ENCODE data around the gene FAM186B.

Gene FAM186B

DNA sequence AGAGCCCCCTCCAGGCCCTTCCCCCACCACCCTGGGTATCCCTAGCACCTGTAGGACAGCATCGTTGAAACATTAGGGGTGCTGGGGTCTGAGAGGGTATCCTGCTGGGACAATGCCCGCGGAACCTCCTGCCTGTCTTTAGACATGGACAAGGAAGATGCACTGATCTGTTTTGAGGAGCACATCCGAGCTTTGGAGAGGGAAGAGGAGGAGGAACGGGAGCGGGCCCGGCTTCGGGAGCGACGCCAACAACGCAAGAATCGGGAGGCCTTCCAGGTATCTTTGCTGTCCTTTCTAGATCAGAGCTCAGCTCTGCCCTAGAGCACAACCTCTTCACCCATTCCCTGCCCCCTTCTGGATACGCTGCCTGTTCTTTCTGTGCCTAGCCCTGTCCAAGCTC, 31.1 kb upstream of the FAM186B start:
- no peak for DNase-seq (ENCODE audit: low read depth in 2 of 2, low spot score in 1 of 2)

- no peak for DNase-seq (ENCODE audit: low read depth in 2 of 2, low spot score in 1 of 2)
Observed at GRCh38 chr12:49635656-49636055, 30.2 kb upstream of the FAM186B start.

- no peak for DNase-seq (ENCODE audit: low read depth in 2 of 2, low spot score in 1 of 2)
Observed at GRCh38 chr12:49635036-49635435, 29.6 kb upstream of the FAM186B start.

- DNase-seq (ENCODE audit: low read depth in 2 of 2, low spot score in 1 of 2), result no peak
Observed at GRCh38 chr12:49633703-49634345, 28.4 kb upstream of the FAM186B start.

DNA sequence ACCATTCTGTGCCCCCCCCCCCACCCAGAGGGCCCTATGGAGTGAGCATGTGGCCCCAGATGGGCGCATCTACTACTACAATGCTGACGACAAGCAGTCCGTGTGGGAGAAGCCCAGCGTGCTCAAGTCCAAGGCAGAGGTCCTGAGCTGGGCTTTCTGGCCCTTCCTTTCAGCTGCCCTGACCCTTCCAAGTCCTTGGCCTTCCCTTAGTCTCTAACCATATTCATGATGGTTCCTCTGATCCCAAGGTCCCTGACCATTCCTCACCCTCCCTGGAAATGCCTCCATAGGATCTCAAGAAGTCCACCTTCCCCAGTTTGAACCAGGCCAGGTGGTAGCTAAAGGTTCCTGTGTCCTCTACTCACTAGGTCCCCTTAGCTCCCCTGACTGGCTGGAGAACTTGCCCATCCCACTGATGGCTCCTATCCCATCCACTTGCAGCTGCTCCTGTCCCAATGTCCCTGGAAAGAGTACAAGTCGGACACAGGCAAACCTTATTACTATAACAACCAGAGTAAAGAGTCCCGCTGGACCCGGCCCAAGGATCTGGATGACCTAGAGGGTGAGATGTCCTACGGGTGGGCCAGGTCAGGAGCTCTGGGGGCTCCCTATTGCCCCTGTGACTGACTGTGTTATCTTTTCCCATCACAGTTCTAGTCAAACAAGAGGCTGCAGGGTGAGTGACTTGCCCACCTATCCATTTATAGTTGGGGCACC, 27.7 kb upstream of the FAM186B start:
- DNase-seq (ENCODE audit: low read depth in 2 of 2, low spot score in 1 of 2), result no peak

- DNase-seq (ENCODE audit: low read depth in 2 of 2, low spot score in 1 of 2), result no peak
Observed at GRCh38 chr12:49632401-49632800, 27.0 kb upstream of the FAM186B start.

GRCh38 chr12:49631336-49631907, 26.0 kb upstream of the FAM186B start:
- no peak for DNase-seq (ENCODE audit: low read depth in 2 of 2, low spot score in 1 of 2)

GRCh38 chr12:49627752-49628360, 22.4 kb upstream of the FAM186B start:
- no peak for DNase-seq (ENCODE audit: low read depth in 2 of 2, low spot score in 1 of 2)

DNA sequence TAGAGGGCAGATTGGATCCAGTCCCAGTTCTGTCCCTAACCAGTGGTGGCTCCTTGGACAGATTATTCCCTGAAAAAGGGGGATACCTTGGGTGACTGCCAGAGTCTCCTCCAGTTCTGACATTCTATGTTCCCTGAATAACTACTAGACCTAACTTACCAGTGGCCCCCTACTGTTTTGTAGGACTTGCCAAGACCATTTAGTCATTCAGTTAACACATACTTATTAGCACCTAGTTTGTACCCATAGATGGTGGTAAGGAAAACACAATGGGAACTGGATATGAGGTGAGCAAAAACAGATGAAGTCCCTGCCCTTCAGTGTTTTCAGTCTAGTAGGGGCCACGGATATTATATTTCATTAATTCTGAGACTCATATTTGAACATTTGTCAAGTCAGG, 21.4 kb upstream of the FAM186B start:
- DNase-seq (ENCODE audit: low read depth in 2 of 2, low spot score in 1 of 2), result no peak

DNA sequence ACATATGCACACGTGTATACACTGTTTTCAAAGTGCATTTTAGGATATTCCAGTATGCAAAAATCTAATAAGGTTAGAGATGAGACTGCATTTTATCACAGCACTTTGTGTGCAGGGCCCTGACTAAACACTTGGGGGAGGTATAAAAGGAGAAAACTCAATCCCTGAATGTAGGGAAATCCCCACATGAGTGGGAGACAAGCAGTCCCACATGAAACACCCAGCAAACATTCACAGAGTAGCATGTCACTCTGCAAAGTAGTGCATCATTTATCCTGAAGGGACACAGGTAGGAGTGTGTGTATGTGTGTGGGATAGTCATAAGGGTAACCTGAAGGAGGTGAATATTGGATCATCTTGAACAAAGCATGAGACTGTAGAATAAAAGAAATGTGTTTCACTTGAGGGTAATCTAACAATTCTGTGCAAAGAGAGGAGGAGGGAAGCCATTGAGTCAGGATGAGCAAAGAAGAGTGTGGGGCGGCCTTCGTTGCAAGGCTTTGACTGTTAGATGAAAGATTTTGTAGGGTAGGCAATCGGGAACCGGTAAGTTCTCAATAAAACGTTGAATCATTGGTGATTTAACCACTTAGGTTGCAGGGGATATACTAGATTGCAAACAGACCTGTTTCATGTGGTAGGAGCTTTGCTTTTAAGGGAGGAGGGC, 20.9 kb upstream of the FAM186B start:
- no peak for DNase-seq (ENCODE audit: low read depth in 2 of 2, low spot score in 1 of 2)

- no peak for DNase-seq (ENCODE audit: low read depth in 2 of 2, low spot score in 1 of 2)
Observed at GRCh38 chr12:49624921-49625577, 19.6 kb upstream of the FAM186B start.

DNA sequence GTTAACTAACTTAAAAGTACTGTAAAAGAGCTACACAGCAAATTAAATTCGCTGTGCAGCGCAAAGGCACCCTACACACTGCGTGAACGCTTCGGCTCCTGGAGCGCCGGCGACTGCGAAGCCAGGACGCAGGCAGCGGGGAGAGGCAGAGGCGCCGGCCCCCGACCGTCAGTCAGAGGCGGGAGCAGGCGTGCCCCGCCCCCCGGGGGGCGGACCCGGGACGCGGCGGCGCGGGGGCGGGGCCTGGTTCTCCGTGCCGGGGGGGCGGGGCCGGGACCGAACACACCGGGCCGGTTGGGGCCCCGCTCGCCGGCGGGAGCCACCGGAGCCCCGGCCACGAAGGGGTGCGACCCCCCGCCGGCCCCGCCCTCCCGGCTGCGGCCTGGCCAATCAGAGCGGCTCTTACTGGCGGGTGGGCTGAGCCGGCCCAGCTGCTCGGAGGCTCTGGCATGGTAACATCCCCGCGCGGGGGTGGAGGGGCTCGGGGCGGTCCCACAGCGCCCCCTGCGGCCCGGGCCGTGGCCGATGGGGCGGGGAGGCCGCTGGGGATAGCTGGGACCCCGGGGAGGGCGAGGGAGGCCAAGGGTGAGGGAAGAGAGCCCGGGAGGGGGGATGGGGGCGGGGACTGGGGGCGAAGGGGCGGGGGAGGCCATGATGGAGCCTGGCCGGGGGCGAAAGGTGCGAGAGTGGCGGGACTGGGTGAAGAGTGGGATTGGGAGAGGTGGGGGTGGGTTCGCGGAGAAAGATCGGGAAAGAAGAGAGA, 17.9 kb upstream of the FAM186B start, which contains the start of gene PRPF40B:
PRPF40B (plus strand) TSS at position 420 of the 763 bp plus-strand sequence; CDS start at position 450, 30 bp downstream.
- DNase-seq (ENCODE audit: low read depth in 2 of 2, low spot score in 1 of 2), result peak; percentile 59 to 72

GRCh38 chr12:49622501-49623141, 17.2 kb upstream of the FAM186B start:
- DNase-seq (ENCODE audit: low read depth in 2 of 2, low spot score in 1 of 2), result peak in 1 of 2 donors; percentile 8

DNA sequence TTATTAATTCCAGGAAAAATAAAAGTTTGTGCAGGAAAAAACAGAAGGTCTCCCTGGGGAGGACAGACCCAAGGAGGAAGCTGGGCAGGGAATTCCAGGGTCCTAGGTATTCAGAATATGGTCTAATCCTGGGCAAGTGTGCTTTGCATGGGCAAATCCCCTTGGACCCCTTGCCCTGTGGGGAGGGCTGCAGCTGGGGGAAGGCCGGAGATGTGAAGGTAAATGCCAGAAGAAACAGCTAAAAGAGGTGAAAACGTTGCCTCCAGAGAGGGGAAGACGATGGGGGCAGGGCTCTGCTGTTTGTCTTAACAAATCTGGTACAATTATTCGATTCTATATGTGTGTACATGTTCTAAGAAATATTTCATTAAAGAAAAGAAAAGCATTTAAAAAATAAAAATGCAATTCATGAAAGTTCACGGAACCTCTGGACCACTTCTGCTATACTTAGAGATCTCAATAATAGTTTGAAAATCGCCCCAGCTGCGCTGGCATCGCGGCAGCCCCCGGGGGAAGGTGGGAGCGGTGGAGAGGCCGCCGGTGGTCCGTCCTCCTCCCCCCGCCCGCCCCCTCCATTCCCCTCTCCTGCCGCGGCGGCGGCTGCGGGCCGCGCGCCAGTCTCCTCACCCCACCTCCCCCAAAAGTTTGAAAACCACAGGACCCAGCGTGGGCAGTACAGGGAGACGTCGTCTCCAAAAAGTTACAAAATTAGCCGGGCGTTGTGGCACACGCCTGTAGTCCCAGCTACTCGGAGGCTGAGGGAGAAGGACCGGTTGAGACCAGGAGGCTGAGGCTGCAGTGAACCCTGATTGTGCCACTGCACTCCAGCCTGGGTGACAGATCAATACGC, 16.4 kb upstream of the FAM186B start:
- DNase-seq (ENCODE audit: low read depth in 2 of 2, low spot score in 1 of 2), result no peak

DNA sequence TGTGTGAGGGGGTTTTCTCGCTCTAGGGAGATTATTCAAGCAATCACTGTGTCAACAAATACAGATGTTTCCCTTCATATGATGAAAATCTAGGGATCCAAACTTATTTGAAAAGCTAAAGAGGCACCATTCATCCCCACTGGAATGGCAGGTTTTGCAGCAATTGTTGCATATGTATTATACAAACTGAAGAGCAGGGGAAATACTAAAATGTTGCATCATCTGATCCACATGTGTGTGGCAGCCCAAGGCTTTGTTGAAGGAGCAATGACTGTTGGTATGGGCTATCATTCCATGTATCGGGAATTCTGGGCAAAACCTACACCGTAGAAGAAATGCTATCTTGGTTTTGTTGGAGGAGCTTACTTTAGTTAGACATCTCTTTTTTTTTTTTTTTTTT, 13.8 kb upstream of the FAM186B start:
- DNase-seq (ENCODE audit: low read depth in 2 of 2, low spot score in 1 of 2), result no peak

DNA sequence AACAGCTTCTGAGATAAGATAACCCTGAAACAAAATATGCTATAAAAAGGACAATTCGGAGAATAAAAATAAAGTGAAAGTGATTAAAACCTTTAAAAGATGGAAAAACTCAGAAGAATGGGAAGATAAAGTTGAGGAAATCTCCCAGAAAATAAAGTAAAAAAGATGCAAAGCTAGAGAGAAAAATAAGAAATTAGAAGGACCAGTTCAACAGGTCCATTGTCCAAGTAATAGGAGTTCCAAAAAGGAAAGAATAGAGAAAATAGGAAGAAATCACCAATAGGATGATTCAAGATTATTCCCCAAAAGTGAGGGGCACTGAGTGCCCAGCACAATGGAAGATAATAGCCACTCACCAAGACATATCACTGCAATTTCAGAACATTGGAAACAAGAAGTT, 13.1 kb upstream of the FAM186B start:
- no peak for DNase-seq (ENCODE audit: low read depth in 2 of 2, low spot score in 1 of 2)

DNA sequence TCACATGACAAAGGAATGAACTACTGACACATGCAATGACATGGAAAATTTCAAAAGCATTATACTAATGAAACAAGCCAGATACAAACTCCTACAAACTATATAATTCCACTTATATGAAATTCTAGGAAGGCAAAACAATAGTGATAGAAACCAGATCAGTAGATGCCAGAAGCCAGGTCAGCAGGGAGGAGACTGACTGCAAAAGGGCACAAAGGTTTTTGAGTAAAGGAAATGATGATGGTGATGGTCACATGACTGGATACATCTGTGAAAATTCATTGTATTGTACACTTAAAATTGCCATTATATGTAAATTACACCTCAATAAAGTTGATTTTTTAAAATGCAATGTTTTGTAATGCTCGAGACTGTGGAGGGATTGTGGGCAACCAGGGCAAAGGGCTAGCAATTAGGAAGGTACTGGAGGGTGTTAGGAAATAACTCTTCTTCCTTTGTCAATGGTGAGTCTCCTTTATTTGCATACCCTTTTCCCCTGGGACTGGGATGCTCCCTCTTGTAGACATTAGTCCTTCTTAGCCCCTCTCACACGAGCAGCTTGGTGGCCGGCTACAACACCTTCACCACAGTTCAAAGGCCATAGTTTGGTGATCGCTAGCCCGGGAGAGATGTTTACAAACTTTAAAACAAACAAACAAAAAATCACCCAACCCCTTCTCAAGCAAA, 11.2 kb upstream of the FAM186B start:
- no peak for DNase-seq (ENCODE audit: low read depth in 2 of 2, low spot score in 1 of 2)

- DNase-seq (ENCODE audit: low read depth in 2 of 2, low spot score in 1 of 2), result no peak
Observed at GRCh38 chr12:49615725-49616124, 10.3 kb upstream of the FAM186B start.
